ENCODE results near the gene KCNJ2.

The KCNJ2 gene

DNA sequence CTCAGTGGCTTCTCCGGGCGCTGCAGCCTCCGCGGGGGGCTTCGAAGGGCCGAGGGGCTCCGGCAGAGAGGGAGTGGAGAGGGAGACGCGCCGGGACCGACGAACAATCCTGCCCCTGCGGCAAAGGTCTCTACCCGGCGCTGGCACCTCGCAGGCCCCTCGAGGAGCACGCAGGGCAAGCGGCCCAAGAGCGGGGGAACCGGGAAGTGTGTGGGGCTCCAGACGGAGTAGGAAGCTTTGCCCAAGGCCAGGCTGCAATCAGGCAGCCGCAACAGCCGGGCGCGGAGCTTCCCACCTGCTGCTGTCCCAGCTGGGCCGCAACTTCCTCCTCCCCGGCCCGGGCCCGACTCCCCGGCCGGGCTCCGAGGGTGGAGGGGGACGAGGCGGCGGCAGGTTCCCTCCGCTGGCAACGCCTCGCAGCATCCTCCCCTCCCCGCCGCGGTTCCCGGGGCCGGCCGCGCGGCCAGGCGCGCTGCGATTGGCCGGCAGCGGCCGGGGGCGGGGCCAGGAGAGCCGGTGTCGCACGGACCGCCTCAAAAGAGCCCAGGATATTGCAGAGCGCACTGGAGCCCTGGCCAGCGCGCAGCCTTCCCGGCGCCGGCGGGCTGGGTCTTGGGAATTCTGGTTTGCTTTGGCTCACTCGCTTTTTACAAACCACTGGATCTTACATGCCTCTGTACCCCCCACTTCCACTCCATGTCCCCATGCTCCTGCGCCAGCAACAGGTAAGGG is at the start of gene KCNJ2:
TSS of gene KCNJ2 (plus strand) at position 556 of the 732 bp plus-strand sequence. CDS start 5,508 bp downstream, outside the sequence.
- in situ Hi-C loops (cut with HindIII; ENCODE audit: low sequenced_read_pairs) = no loop called here

DNA sequence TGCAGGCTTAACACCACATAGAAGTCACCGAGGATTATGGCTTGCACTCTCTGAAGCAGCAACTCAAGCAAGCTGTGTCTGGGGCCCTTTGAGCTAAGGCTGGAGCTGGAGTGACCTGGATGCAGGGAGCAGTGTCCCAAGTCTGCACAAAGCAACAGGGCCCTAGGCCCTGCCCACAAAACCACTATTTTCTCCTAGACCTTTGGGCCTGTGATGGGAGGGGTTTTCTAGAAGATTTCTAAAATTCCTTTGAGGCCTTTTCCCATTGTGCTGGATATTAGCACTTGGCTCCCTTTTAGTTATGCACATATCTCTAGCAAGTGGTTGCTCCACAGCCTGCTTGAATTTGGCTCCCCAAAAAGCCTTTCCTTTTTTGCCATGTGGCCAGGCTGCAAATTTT is 49.8 kb upstream of the KCNJ2 start:
- in situ Hi-C loops (cut with HindIII; ENCODE audit: low sequenced_read_pairs) = no loop called here

DNA sequence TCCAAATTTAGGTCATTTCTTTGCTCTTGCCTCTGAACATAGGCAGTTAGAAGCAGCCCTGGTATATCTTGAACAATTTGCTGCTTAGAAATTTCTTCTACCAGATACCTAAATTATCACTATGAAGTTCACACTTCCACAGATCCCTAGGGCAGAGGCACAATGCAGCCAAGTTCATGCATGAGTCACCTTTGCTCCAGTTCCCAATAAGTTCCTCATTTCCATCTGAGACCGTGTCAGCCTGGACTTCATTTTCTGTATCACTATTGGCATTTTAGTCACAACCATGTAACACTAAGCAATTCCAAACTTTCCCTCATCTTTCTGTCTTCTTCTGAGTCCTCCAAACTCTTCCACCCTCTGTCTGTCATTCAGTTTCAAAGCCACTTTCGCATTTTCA is 49.3 kb upstream of the KCNJ2 start:
- in situ Hi-C loops (cut with HindIII; ENCODE audit: low sequenced_read_pairs) = no loop called here

DNA sequence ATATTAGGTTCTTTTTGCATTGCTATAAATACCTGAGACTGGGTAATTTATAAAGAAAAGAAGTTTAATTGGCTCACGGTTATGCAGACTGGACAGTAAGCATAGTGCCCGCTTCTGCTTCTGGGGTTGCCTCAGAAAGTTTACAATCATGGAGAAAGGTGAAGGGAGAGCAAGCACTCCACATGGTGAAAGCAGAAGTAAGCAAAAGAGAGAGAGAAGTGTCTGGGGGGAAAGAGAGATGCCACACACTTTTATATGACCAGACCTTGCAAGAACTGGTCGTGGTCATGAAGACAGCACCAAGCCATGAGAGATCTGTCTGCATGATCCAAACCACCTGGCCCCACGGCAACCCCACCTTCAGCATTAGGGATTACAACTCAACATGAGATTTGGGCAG is 48.9 kb upstream of the KCNJ2 start:
- in situ Hi-C loops (cut with HindIII; ENCODE audit: low sequenced_read_pairs) = no loop called here

DNA sequence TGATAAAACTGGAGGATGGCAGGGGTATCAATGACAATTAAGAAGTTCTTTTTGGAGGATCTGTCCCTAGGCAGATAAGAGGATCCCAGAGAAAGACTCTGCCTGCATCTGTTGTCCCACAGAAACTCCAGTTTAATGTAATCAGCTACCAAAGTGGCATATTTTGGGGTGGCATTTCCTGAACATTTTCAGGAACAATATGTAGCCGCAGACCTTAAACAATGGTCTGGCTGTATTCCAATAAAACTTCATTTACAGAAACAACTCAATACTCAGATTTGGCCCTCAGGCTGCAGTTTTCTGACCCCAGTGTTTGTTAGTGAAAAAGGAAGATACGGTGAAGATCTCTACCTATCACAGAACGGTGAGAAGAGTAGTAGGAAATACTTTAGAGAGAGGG is 48.2 kb upstream of the KCNJ2 start:
- in situ Hi-C loops (cut with HindIII; ENCODE audit: low sequenced_read_pairs) = no loop called here

DNA sequence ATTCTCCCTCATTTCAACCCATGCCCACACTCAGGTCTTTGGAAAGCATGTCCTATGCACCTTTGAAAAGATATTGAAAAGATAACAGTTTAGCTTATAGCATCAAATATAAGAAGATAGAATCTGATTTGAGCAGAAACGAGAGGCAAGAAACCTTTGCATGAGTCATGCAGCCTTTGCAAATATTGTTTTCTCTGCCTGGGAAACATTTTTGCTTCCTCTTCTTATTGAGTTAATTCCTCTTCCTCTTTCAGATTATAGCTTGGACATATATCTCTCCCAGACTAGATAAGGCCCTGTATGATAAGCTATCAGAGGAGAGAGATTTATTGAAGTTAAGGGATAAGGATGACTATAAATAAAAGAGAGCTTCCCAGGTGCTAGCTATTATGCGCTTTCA is 46.1 kb upstream of the KCNJ2 start:
- in situ Hi-C loops (cut with HindIII; ENCODE audit: low sequenced_read_pairs) = no loop called here

DNA sequence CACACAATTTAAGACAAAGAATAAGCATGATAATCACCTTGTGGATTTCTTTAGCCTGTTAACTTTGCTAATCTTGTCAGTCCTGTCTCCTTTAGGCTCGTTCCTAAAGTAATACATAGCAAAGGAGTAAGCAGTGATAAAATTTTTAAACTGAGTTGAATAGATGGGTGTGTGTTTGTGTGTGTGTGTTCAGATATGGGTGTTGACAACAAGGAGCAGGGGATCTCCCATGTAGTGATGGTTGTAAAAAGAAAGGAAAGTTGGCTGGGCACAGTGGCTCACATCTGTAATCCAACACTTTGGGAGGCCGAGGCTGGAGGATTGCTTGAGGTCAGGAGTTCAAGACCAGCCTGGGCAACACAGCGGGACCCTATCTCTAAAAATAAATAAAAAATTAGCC is 44.6 kb upstream of the KCNJ2 start:
- in situ Hi-C loops (cut with HindIII; ENCODE audit: low sequenced_read_pairs) = no loop called here

DNA sequence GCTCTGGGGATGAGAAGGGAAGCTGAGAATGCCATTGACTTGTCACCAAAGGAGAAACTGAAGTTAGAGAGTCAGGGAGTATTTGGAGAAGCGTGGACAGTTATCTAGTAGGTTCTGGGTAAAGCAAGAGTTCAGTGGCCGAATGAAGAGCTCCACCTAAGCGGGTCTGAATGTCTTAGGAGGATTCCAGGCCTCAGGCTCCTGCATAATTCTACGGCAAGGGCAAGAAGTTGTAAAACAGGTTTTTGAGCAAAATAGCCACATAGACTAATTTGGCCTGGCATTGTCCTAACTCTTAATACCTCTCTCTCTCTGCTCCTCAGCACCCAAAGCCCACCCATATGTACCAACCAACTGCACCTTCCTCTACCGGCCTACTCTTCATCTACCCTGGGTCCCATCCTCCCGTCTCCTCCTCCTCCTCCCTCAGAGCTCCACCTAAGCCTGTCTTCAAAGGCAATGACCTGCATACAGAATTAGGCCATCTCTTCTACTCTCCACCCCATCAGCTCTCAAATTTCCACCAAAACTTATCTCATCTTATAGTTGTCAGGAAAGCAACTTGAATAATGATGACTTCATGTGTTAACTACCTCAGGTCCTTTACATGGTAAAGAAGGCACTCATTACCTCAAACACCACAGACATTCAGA is 42.0 kb upstream of the KCNJ2 start:
- in situ Hi-C loops (cut with HindIII; ENCODE audit: low sequenced_read_pairs) = no loop called here

DNA sequence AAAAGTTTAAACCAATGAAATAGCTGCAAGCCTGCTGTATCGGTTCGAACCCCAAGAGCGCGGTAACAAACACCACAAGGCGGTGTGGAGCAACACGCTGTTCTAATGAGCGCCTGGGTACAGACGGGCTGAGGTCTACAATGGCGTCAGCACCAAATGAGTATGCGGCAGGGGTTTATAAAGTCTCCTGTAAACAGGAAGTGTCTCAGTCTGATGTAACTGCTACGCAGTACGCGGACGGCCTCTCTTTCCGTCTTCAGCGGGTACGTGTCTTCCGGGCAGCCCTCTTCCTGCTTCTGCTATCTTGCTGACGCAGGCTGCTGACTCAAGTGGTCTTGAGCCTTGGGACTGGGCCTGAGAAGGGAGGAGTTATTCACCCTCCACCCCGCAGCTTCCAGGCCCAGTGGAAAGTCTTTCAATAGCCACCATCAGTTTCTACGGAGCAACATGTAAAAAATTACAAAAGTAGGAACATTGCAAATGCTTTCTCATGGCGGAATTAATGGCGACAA is 40.5 kb upstream of the KCNJ2 start:
- in situ Hi-C loops (cut with HindIII; ENCODE audit: low sequenced_read_pairs) = no loop called here

DNA sequence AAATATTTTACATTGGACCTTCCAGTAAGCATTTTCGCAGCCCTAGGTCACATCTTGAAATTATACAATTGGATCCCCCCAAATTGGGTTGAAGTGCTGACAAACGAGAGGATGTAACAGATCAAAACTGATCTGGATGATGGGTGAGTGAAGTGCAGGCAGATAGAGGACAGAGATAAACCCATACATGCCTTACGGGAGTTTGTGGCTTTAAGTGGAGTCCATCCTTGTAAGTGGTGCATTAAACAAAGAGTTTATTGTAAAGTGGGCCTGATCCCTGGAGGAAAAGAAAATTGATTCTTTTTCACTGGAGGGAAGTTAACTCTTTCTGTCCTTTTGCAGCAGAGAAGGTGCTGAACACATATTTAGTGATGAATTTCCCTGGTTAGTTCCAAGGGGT is 39.0 kb upstream of the KCNJ2 start:
- in situ Hi-C loops (cut with HindIII; ENCODE audit: low sequenced_read_pairs) = no loop called here

DNA sequence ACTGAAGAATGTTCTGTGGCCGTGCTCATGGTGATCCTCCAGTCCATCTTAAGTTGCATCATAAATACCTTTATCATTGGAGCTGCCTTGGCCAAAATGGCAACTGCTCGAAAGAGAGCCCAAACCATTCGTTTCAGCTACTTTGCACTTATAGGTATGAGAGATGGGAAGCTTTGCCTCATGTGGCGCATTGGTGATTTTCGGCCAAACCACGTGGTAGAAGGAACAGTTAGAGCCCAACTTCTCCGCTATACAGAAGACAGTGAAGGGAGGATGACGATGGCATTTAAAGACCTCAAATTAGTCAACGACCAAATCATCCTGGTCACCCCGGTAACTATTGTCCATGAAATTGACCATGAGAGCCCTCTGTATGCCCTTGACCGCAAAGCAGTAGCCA is 36.8 kb upstream of the KCNJ2 start:
- in situ Hi-C loops (cut with HindIII; ENCODE audit: low sequenced_read_pairs) = no loop called here

DNA sequence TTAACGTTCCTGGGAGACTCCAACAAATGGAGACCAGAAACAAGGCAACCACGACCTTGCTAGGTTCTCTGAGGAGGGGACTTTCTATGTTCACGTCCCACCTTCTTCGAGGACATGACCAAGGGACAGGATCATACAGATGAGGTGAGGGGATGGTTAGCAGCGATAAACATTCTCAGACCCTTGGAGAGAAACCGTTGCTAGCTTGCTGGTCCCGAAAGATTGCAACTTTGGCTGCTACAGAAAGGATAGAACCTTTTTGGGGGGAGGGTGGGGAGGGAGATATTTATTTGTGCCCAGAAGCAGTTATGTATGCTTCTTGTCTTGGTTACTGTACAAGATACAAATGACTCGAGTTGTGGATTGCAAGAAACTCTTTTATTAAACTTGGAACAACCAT is 35.3 kb upstream of the KCNJ2 start:
- in situ Hi-C loops (cut with HindIII; ENCODE audit: low sequenced_read_pairs) = no loop called here

DNA sequence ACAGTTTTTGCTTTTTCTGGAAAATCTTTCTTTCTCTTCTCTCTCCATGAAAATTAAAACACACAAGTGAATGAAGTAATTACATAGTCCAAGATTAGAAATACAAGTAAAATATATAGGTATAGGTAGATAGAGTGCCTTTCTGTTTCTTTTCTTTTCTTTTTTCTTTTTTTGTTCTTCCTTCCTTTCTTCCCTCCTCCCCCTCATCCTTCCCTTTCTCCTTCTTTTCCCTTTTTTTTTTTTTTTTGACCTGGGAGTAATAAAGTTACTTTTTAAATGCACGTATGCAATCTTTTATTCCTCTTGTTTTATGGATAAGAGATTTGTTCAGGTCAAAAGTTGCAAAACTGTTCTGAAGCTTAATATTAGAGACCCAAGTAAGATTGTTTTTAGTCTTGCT is 34.6 kb upstream of the KCNJ2 start:
- in situ Hi-C loops (cut with HindIII; ENCODE audit: low sequenced_read_pairs) = no loop called here

DNA sequence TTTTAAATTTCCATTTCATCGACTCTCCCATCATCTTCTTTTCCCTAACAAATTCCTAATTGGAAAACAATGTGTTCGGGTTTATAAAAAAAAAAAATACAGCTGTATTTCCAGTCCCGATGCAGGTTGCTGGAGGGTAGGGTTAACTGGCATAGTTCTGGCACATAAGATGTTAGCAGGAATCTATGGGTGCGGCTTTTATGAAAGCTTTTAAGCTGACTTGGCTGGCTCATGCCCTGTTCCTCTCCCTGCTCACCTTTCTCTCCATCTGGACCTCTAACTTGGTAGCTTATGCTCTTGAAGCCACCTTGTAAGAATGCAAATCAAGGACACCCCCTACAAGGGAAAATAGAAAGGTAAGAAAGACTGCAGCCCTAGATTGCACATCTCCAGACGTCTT is 33.2 kb upstream of the KCNJ2 start:
- in situ Hi-C loops (cut with HindIII; ENCODE audit: low sequenced_read_pairs) = no loop called here

DNA sequence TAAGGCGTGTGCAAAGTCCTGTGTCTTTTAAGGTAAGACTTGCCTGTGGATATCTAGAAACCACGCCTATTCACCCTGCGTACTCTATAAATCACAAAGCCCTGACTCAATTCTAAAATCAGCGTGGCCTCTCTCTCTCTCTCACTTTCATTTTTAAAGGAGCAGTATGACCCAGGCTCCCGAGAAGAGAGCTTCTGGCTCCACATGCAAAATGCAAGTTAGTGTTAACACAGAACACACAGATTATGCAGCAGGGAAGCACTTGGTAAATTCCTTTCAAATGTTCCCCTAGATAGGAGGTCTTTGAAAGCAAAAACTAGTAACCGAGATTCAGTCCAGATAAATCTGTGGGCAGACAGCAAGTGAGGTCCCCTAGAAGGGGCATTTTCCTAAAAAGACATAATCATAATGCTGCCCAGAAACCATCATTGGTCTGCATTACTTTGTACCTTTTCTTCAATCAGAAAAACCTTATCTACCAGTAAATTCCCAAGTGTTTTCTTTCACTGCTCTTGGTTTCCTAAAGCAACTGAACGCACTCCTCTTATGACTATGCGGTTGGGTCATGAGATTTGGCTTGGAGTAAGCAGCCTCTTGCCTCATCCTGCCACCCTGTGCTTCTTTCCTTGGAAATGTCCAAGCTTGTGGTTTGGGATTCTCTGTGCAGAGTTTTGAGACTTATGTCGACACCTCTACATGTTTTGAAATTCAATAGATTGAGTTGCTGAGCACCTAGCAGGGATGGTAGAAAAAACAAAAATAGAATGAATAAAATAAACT is 31.7 kb upstream of the KCNJ2 start:
- in situ Hi-C loops (cut with HindIII; ENCODE audit: low sequenced_read_pairs) = no loop called here

DNA sequence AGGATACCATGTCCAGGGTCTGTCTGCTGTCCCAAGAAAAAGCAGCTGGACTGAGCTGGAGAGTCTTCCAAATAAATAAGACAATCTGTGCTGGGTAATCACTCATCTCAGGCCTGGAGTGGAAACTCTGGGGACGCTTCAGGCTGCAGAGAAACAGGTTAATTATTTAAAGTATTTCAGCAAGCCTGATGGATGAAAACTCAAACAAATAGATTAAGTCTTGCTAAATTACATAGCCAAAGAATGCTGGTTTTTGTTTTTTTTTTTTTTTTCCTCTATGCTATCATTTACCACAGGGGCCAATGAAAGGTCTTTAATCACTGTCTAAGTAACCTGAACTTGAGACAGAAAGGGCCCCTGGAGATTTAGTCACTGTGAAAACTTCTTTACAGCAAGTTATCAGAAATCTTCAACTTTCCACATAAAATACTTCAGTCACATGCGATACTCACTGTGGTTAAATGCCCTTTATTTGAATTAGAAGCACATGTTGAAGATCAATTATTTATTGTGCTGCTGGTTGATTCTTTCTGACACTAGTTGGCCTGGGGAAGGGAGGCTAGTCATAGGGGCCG is 31.0 kb upstream of the KCNJ2 start:
- in situ Hi-C loops (cut with HindIII; ENCODE audit: low sequenced_read_pairs) = no loop called here

DNA sequence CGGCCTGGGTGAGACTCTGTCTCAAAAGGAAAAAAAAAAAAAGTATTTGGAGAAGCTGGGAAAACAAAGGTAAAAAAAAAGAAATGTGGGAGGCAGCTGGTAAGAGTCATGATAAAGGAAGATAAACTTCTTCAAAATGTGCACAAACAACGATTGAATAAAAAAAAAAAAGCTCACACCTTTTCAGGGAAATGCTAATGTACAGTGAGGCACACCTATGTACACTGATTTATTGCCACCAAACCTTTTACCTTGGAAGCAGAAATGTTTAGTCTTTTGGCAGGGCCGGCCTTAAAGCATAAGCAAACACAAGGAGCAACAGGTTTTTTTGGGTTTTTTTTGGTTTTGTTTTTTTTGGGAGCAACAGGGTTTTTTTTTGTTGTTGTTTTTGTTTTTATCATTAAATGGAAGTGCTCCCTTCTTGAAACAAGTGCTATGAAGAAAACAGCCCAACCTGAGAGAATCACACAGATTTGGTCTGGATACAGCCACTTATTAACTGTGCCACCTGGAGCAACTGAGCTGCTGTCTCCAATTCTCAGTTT is 29.8 kb upstream of the KCNJ2 start:
- in situ Hi-C loops (cut with HindIII; ENCODE audit: low sequenced_read_pairs) = no loop called here

DNA sequence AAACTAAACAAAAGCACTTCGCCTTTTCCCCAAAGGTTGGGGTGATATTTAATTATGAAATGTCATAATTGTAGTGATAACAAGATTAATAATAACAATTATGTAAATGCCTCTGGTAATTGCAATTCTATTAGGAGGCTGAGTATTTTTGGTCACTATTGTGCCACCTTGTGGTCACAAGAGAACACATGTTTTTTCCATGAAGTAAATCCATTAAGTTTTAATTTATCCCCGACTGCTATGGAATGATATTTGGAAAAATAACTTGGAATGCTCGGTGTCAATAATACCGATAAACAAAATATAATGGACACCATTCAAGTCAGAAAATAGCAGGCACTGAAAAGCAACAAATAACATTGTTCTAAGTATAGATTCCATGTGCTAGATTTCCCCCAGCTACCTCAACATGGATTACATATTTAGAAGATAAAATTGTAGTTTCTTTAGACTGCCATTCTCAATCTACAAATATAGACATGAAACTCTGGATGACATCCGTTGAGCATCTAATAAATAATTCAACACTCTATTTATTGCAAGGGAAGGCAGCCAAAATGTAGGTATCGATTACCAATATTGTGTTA is 25.0 kb upstream of the KCNJ2 start:
- in situ Hi-C loops (cut with HindIII; ENCODE audit: low sequenced_read_pairs) = no loop called here

DNA sequence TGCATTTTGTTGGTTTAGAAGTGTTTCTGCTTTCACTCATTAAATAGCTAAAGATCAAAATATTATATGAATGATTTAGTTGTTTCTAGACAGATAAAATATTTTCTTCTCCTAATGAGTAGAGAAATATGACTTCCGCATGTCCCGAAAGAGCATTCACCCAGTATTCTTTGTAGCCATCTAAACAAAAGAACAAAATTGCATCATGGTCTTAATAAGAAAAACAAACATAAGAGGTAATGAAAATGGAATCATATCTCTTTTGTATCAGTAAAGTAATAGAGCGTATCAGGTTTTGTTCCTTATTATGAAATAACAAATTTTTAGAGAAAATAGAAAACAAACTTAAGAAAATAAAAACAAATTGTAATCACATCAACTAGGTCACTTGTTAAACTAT is 16.1 kb upstream of the KCNJ2 start:
- in situ Hi-C loops (cut with HindIII; ENCODE audit: low sequenced_read_pairs) = no loop called here

DNA sequence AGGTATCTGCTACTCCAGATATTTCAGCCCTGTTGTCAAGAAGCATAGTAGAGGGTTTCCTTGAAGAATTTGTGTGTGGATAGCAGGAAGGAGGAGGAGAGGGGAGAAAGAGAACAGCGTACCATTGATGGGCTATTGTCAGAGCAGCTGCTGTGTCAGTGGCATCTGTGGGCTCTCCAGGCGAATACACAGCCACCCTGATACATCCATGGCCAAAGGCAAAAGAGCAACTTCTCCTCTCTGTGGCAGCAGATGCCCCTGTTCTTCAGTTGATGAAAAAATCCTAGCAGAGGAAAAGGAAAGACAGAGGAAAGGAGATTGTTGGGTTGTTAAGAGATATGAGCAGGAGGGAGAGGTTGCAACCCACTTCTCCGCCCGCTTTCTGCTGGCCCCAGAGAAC is 12.2 kb upstream of the KCNJ2 start:
- in situ Hi-C loops (cut with HindIII; ENCODE audit: low sequenced_read_pairs) = no loop called here

DNA sequence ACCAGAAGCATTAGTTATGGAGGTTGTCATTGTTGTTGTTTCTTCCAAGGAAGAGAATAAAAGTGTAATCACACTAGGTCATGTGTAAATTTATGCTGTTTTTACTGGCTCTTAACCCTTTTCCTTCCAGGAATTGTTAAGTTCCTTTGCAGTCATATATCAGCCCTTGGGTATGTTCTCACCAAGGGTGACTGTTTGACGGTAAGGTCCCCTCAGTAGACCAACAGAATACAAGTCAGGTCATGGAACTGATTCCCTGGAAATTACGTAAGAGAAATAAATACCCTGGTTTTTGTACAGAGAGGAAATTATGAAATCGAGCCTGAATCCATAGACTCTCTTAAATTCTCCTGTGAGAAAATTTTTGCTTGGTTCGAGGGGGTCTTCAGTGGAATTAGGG is 11.2 kb upstream of the KCNJ2 start:
- in situ Hi-C loops (cut with HindIII; ENCODE audit: low sequenced_read_pairs) = no loop called here

Data from endothelial cell of hepatic sinusoid (primary cell).